H1 (cell line): ENCODE results near the gene IGSF5.

ENCODE experiments used
- ASH2L ChIP-seq: fragments of 200-600, 300-600 bp; sonication (generic); IDR thresholded peaks from one replicate; pipeline ENCODE4 v1.7.1; 2017; ENCODE audit warnings: low read length
- CEBPB ChIP-seq: IDR thresholded peaks from 2 replicates; pipeline ENCODE4 v1.6.1; 2012; ENCODE audit warnings: low read depth, low read length
- CTCF ChIP-seq, 3 experiments: IDR thresholded peaks; 1 replicate in 2 of 3; 2 replicates in 1 of 3; pipeline versions ENCODE4 v1.5.1 to v1.6.1; 2011; ENCODE audit warnings: low read length in 3 of 3, mild to moderate bottlenecking in 3 of 3, inconsistent platforms in 2 of 3, low read depth in 1 of 3, moderate library complexity in 1 of 3; ENCODE audit not compliant: insufficient read depth in 1 of 3; ENCODE audit errors: control extremely low read depth in 1 of 3
- EGR1 ChIP-seq: IDR thresholded peaks from 2 replicates; pipeline ENCODE4 v1.6.1; 2011; ENCODE audit warnings: low read depth, low read length, borderline replicate concordance
- POLR2AphosphoS5 ChIP-seq: IDR thresholded peaks from 2 replicates; pipeline ENCODE4 v1.6.1; 2011; ENCODE audit warnings: low read depth, low read length
- SP1 ChIP-seq: IDR thresholded peaks from 2 replicates; pipeline ENCODE4 v1.6.1; 2011; ENCODE audit warnings: low read depth, low read length
- TAF1 ChIP-seq: IDR thresholded peaks from 2 replicates; pipeline ENCODE4 v1.6.1; 2011; ENCODE audit warnings: mild to moderate bottlenecking, low read depth, low read length
- YY1 ChIP-seq: IDR thresholded peaks from 2 replicates; pipeline ENCODE4 v1.6.1; 2011; ENCODE audit warnings: low read depth, mild to moderate bottlenecking, low read length

- no peak for TF ChIP-seq CTCF (IDR thresholded peaks at IDR 0.05; ENCODE audit: control extremely low read depth in 1 of 3, insufficient read depth in 1 of 3, low read depth in 1 of 3, low read length in 3 of 3)
- TF ChIP-seq SP1, result no peak
- TF ChIP-seq TAF1, result no peak
- TF ChIP-seq ASH2L, result no peak
- TF ChIP-seq EGR1, result no peak
- no peak for TF ChIP-seq CEBPB
- TF ChIP-seq YY1, result no peak
- no peak for TF ChIP-seq POLR2AphosphoS5
Observed at GRCh38 chr21:39799178-39799577, 54.2 kb downstream of the IGSF5 start.
